Measurements from ENCODE around the gene NEDD4.

The NEDD4 gene

GRCh38 chr15:55960946-55961345, 32.5 kb downstream of the NEDD4 start:
- no peak overlapping the region for H3K4me2 ChIP-seq (ENCODE audit: low read length)
- no peaks in the 10 kb centered on the region for H3K4me1 ChIP-seq (ENCODE audit: insufficient read depth, low read length, severe bottlenecking)
- H4K20me1 ChIP-seq (ENCODE audit: insufficient read depth, low read length): no peaks in the 10 kb centered on the region
- H3K9me3 ChIP-seq (ENCODE audit: low read length): no peaks in the 10 kb centered on the region
- no peak overlapping the region for H3K27ac ChIP-seq (ENCODE audit: low read depth, low read length, poor library complexity, severe bottlenecking)
- no peak overlapping the region for H2AFZ ChIP-seq (ENCODE audit: low read length)
- no peak for TF ChIP-seq CTCF (IDR thresholded peaks at IDR 0.05; ENCODE audit: low read length)
- no peak for TF ChIP-seq EZH2 (IDR thresholded peaks at IDR 0.05; ENCODE audit: borderline replicate concordance, low read length)
- H3K79me2 ChIP-seq (ENCODE audit: insufficient read depth, low read length): no peaks in the 10 kb centered on the region
- H3F3A ChIP-seq (ENCODE audit: insufficient read depth, low read length): no peaks in the 10 kb centered on the region
- H3K4me3 ChIP-seq (ENCODE audit: low read depth, low read length, poor library complexity, severe bottlenecking): no peak overlapping the region
- H3K36me3 ChIP-seq (ENCODE audit: insufficient read depth, low read length): no peaks in the 10 kb centered on the region
- no peaks in the 10 kb centered on the region for H3K9me2 ChIP-seq (ENCODE audit: low read depth, low read length)
- H3K9ac ChIP-seq (ENCODE audit: low read length): no peak overlapping the region
- H3K27me3 ChIP-seq (ENCODE audit: insufficient read depth, low read length): no peaks in the 10 kb centered on the region

- TF ChIP-seq CTCF (IDR thresholded peaks at IDR 0.05; ENCODE audit: low read length) (no peak), EZH2 (IDR thresholded peaks at IDR 0.05; ENCODE audit: borderline replicate concordance, low read length) (no peak)
- H3F3A ChIP-seq (ENCODE audit: insufficient read depth, low read length): no peaks in the 10 kb centered on the region
These were observed 33.5 kb downstream of the NEDD4 start for GRCh38 chr15:55959744-55960447.

DNA sequence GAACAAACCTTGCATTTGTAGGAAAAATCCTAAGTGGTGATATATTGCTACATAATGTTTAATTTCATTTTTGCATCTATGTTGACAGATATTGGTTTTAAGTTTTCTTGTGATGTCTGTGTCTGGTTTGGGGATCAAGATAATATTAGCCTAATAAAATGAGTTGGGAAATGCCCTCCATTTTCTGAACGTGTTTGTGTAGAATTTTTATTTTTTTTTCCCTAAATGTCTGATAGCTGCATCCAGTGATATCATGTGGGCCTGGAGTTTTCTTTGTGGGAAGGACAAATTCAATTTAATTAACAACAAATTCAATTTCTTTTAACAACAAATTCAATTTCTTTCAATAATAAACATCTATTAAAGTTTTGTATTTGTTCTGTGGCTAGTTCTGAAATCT, 35.1 kb downstream of the NEDD4 start:
- H3K4me3 ChIP-seq (ENCODE audit: low read depth, low read length, poor library complexity, severe bottlenecking): no peak overlapping the region
- H3K9me2 ChIP-seq (ENCODE audit: low read depth, low read length): no peaks in the 10 kb centered on the region
- no peaks in the 10 kb centered on the region for H4K20me1 ChIP-seq (ENCODE audit: insufficient read depth, low read length)
- no peaks in the 10 kb centered on the region for H3K4me1 ChIP-seq (ENCODE audit: insufficient read depth, low read length, severe bottlenecking)
- H3F3A ChIP-seq (ENCODE audit: insufficient read depth, low read length): no peaks in the 10 kb centered on the region
- no peak overlapping the region for H3K27ac ChIP-seq (ENCODE audit: low read depth, low read length, poor library complexity, severe bottlenecking)
- no peaks in the 10 kb centered on the region for H3K27me3 ChIP-seq (ENCODE audit: insufficient read depth, low read length)
- H2AFZ ChIP-seq (ENCODE audit: low read length): no peak overlapping the region
- no peak overlapping the region for H3K4me2 ChIP-seq (ENCODE audit: low read length)
- H3K9me3 ChIP-seq (ENCODE audit: low read length): no peaks in the 10 kb centered on the region
- no peaks in the 10 kb centered on the region for H3K79me2 ChIP-seq (ENCODE audit: insufficient read depth, low read length)
- TF ChIP-seq EZH2 (IDR thresholded peaks at IDR 0.05; ENCODE audit: borderline replicate concordance, low read length): no peak
- no peak for TF ChIP-seq CTCF (IDR thresholded peaks at IDR 0.05; ENCODE audit: low read length)
- H3K9ac ChIP-seq (ENCODE audit: low read length): no peak overlapping the region
- H3K36me3 ChIP-seq (ENCODE audit: insufficient read depth, low read length): no peaks in the 10 kb centered on the region

More at GRCh38 chr15:55959744-55960447, 33.5 kb downstream of the NEDD4 start:
- Histone ChIP-seq H3K4me2 (ENCODE audit: low read length) (no peak overlapping the region), H3K9me2 (ENCODE audit: low read depth, low read length) (no peaks in the 10 kb centered on the region), H3K4me1 (ENCODE audit: insufficient read depth, low read length, severe bottlenecking) (no peaks in the 10 kb centered on the region), H2AFZ (ENCODE audit: low read length) (no peak overlapping the region), H3K4me3 (ENCODE audit: low read depth, low read length, poor library complexity, severe bottlenecking) (no peak overlapping the region), H3K27me3 (ENCODE audit: insufficient read depth, low read length) (no peaks in the 10 kb centered on the region), H3K79me2 (ENCODE audit: insufficient read depth, low read length) (no peaks in the 10 kb centered on the region), H3K27ac (ENCODE audit: low read depth, low read length, poor library complexity, severe bottlenecking) (no peak overlapping the region), H3K36me3 (ENCODE audit: insufficient read depth, low read length) (no peaks in the 10 kb centered on the region), H4K20me1 (ENCODE audit: insufficient read depth, low read length) (no peaks in the 10 kb centered on the region), H3K9me3 (ENCODE audit: low read length) (no peaks in the 10 kb centered on the region), H3K9ac (ENCODE audit: low read length) (no peak overlapping the region)

All from OCI-LY1 (cell line).